Osteoblast (primary cell): ENCODE measurements around the gene SPATA16. TPM values are rescaled to one million over a fixed set of nuclear protein-coding genes. Genes with fewer than 3 reads are reported as not detected.

ENCODE experiments used
- DNase-seq: peaks from one replicate; pipeline ENCODE4 v3.0.0; 2011; ENCODE audit warnings: low spot score, mixed read lengths; ENCODE audit not compliant: insufficient read length; ENCODE audit errors: missing footprints
- H2AFZ ChIP-seq: 2 replicates; pipeline ENCODE4 v1.6.0; 2011; ENCODE audit warnings: mild to moderate bottlenecking, low read length
- H3K27ac ChIP-seq: 2 replicates; pipeline ENCODE4 v1.5.1; 2011; ENCODE audit warnings: mild to moderate bottlenecking, low read depth, low read length, moderate library complexity
- H3K27me3 ChIP-seq: 2 replicates; pipeline ENCODE4 v1.6.0; 2012; ENCODE audit warnings: mild to moderate bottlenecking, control low read depth, inconsistent platforms, low read length, moderate library complexity; ENCODE audit not compliant: insufficient read depth
- H3K36me3 ChIP-seq: 2 replicates; pipeline ENCODE4 v1.5.1; 2011; ENCODE audit warnings: mild to moderate bottlenecking, low read length, control low read depth, moderate library complexity; ENCODE audit not compliant: insufficient read depth
- H3K4me1 ChIP-seq: 2 replicates; pipeline ENCODE4 v1.5.1; 2011; ENCODE audit warnings: mild to moderate bottlenecking, low read length, control low read depth, moderate library complexity; ENCODE audit not compliant: insufficient read depth
- H3K4me2 ChIP-seq: 2 replicates; pipeline ENCODE4 v1.6.0; 2011; ENCODE audit warnings: mild to moderate bottlenecking, low read length; ENCODE audit not compliant: insufficient read depth
- H3K4me3 ChIP-seq: fragments of 200-600 bp; sonication (generic); 3 replicates; pipeline ENCODE4 v1.5.1; 2012; ENCODE audit warnings: mild to moderate bottlenecking, low read length, inconsistent platforms; ENCODE audit not compliant: insufficient read depth
- H3K79me2 ChIP-seq: 2 replicates; pipeline ENCODE4 v1.6.0; 2012; ENCODE audit warnings: mild to moderate bottlenecking, low read length, control low read depth, inconsistent platforms; ENCODE audit not compliant: insufficient read depth
- H3K9me3 ChIP-seq: 2 replicates; pipeline ENCODE4 v1.5.1; 2011; ENCODE audit warnings: low read depth, low read length, control low read depth
- H4K20me1 ChIP-seq: 2 replicates; pipeline ENCODE4 v1.6.0; 2012; ENCODE audit warnings: mild to moderate bottlenecking, low read length, control low read depth; ENCODE audit not compliant: insufficient read depth
- CTCF ChIP-seq: IDR thresholded peaks from 2 replicates; pipeline ENCODE4 v1.5.1; 2011; ENCODE audit warnings: mild to moderate bottlenecking, low read depth, low read length, moderate library complexity; ENCODE audit errors: extremely low read depth
- total RNA-seq: library from RNA; depleted of rRNA; stranded (reverse); fragments of >200 nt; gene quantifications from 2 replicates; pipeline ENCODE4 v1.2.3, GENCODE V29; 2012

The SPATA16 gene
- total RNA-seq, 1 donor = not detected

GRCh38 chr3:172958565-172958964, 182.5 kb downstream of the SPATA16 start:
- Histone ChIP-seq H3K36me3 (no peaks in the 10 kb centered on the region), H3K9me3 (no peaks in the 10 kb centered on the region), H3K27ac (no peak overlapping the region), H4K20me1 (no peaks in the 10 kb centered on the region), H3K4me1 (no peaks in the 10 kb centered on the region), H3K4me2 (no peak overlapping the region), H3K27me3 (no peaks in the 10 kb centered on the region), H3K79me2 (no peaks in the 10 kb centered on the region), H3K4me3 (no peak overlapping the region), H2AFZ (no peak overlapping the region)
- no peak for TF ChIP-seq CTCF
- DNase-seq = no peak

- H4K20me1 ChIP-seq = no peaks in the 10 kb centered on the region
- no peaks in the 10 kb centered on the region for H3K79me2 ChIP-seq
- no peak for TF ChIP-seq CTCF
- H3K4me2 ChIP-seq = no peak overlapping the region
- H3K27ac ChIP-seq = no peak overlapping the region
- no peak overlapping the region for H3K4me3 ChIP-seq
- no peaks in the 10 kb centered on the region for H3K27me3 ChIP-seq
- no peak overlapping the region for H2AFZ ChIP-seq
- H3K4me1 ChIP-seq = no peaks in the 10 kb centered on the region
- no peaks in the 10 kb centered on the region for H3K9me3 ChIP-seq
- H3K36me3 ChIP-seq = no peaks in the 10 kb centered on the region
- DNase-seq = no peak
Observed at GRCh38 chr3:172953571-172953970, 187.5 kb downstream of the SPATA16 start.

DNA sequence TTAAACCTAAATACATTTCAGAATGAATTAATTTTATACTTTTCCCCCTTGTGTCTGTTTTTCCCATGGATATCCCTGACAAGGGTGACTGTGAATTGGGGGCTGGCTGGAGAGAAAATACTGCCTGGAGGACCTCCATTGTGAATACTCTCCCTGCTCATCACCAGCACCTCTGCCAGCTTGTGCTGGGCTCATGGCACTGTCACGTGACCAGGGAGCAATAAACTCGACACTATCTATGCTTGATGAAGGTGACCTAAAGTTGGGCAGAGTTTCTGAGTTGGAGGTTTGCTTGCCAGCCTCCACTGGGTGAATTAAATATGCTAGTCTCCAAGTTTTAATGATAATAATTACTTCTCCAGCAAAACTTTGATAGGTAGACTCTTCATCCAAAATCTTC, 189.5 kb downstream of the SPATA16 start:
- Histone ChIP-seq H3K4me2 (no peak overlapping the region), H3K36me3 (no peaks in the 10 kb centered on the region), H3K79me2 (no peaks in the 10 kb centered on the region), H2AFZ (no peak overlapping the region), H3K9me3 (no peaks in the 10 kb centered on the region), H3K27me3 (no peaks in the 10 kb centered on the region), H3K4me1 (no peaks in the 10 kb centered on the region), H3K4me3 (no peak overlapping the region), H3K27ac (no peak overlapping the region), H4K20me1 (no peaks in the 10 kb centered on the region)
- DNase-seq = no peak
- TF ChIP-seq CTCF = no peak

- Histone ChIP-seq H3K79me2 (no peaks in the 10 kb centered on the region), H3K4me3 (no peak overlapping the region), H2AFZ (no peak overlapping the region), H3K27ac (no peak overlapping the region), H3K9me3 (no peaks in the 10 kb centered on the region), H3K27me3 (no peaks in the 10 kb centered on the region), H3K36me3 (no peaks in the 10 kb centered on the region), H3K4me2 (no peak overlapping the region), H4K20me1 (no peaks in the 10 kb centered on the region), H3K4me1 (no peaks in the 10 kb centered on the region)
- no peak for TF ChIP-seq CTCF
- DNase-seq = no peak
Observed at GRCh38 chr3:172946061-172946460, 195.0 kb downstream of the SPATA16 start.
